Measurements from ENCODE around the gene DHRS12.

- TF ChIP-seq CTCF (IDR thresholded peaks at IDR 0.05) (no peak), POLR2A (IDR thresholded peaks at IDR 0.05) (no peak)
Observed at GRCh38 chr13:51740698-51741097, 63.3 kb downstream of the DHRS12 start.

All from adrenal gland (tissue), 5 donors.